HEK293 (cell line): Measurements from ENCODE around the gene RRP8.

Experiments
- CTCF ChIA-PET: fragments of 350-600 bp; formaldehyde crosslinking; extraction: SDS; loops from one replicate; lab custom pipeline; 2021; ENCODE audit warnings: antibody characterized with exemption; lab: Yijun Ruan, JAX
- POLR2A ChIA-PET: fragments of 300-600 bp; formaldehyde crosslinking; extraction: SDS; loops from one replicate; lab custom pipeline; 2020; ENCODE audit warnings: antibody characterized with exemption, inconsistent platforms; lab: Yijun Ruan, JAX
- H3K27ac ChIP-seq: fragments of 200-500 bp; sonication (Bioruptor generic); 2 replicates; pipeline ENCODE4 v1.5.1; 2014; ENCODE audit warnings: low read depth, low read length, control low read depth, inconsistent platforms; ENCODE audit errors: extremely low read depth
- H3K36me3 ChIP-seq, 2 experiments: fragments of 200-500 bp in 1 of 2; sonication (Bioruptor generic) in 1 of 2; 1 replicate in 1 of 2; 2 replicates in 1 of 2; pipeline ENCODE4 v1.5.1; 2014 to 2017; ENCODE audit warnings: inconsistent platforms in 2 of 2, low read length in 2 of 2; ENCODE audit not compliant: control insufficient read depth in 2 of 2, insufficient read depth in 1 of 2
- H3K4me1 ChIP-seq: fragments of 200-500 bp; sonication (Bioruptor generic); 2 replicates; pipeline ENCODE4 v1.5.1; 2014; ENCODE audit warnings: mild to moderate bottlenecking, low read length, inconsistent platforms; ENCODE audit not compliant: control insufficient read depth, insufficient read depth
- H3K4me3 ChIP-seq: 2 replicates; pipeline ENCODE4 v1.5.1; 2011; ENCODE audit warnings: low read depth, mild to moderate bottlenecking, control low read depth, low read length, moderate library complexity
- H3K9me3 ChIP-seq: fragments of 200-500 bp; sonication (Bioruptor generic); 2 replicates; pipeline ENCODE4 v1.5.1; 2014; ENCODE audit warnings: low read depth, low read length, inconsistent platforms; ENCODE audit not compliant: control insufficient read depth, insufficient read depth
- FEZF1 ChIP-seq: fragments of 450-650 bp; formaldehyde crosslinking; IDR thresholded peaks from 2 replicates; pipeline ENCODE4 v1.5.1; 2016; ENCODE audit warnings: missing biosample characterization, missing genetic modification characterization
- KLF8 ChIP-seq: fragments of 450-650 bp; formaldehyde crosslinking; IDR thresholded peaks from 2 replicates; pipeline ENCODE4 v1.5.1; 2016; ENCODE audit warnings: missing biosample characterization, missing genetic modification characterization
- SP2 ChIP-seq: fragments of 450-650 bp; formaldehyde crosslinking; IDR thresholded peaks from 2 replicates; pipeline ENCODE4 v1.5.1; 2016; ENCODE audit warnings: missing biosample characterization, missing genetic modification characterization
- ZBTB17 ChIP-seq: fragments of 450-650 bp; formaldehyde crosslinking; IDR thresholded peaks from 2 replicates; pipeline ENCODE4 v1.5.1; 2016; ENCODE audit warnings: missing biosample characterization, missing genetic modification characterization
- ZBTB20 ChIP-seq: fragments of 450-650 bp; formaldehyde crosslinking; IDR thresholded peaks from 2 replicates; pipeline ENCODE4 v1.5.1; 2016; ENCODE audit warnings: missing biosample characterization, missing genetic modification characterization
- ZBTB26 ChIP-seq: fragments of 450-650 bp; formaldehyde crosslinking; optimal IDR thresholded peaks from 2 replicates; pipeline ENCODE3; 2016; ENCODE audit warnings: missing biosample characterization, mild to moderate bottlenecking, missing genetic modification characterization
- ZBTB44 ChIP-seq: fragments of 450-650 bp; IDR thresholded peaks from 2 replicates; pipeline ENCODE4 v1.5.1; 2018; ENCODE audit warnings: missing biosample characterization, mild to moderate bottlenecking, missing genetic modification characterization
- ZBTB49 ChIP-seq: fragments of 450-650 bp; formaldehyde crosslinking; IDR thresholded peaks from 2 replicates; pipeline ENCODE4 v1.5.1; 2016; ENCODE audit warnings: missing biosample characterization, missing genetic modification characterization, low read depth
- ZNF121 ChIP-seq: fragments of 450-650 bp; formaldehyde crosslinking; IDR thresholded peaks from 2 replicates; pipeline ENCODE4 v1.5.1; 2016; ENCODE audit warnings: missing biosample characterization, missing genetic modification characterization
- ZNF138 ChIP-seq: fragments of 450-650 bp; formaldehyde crosslinking; IDR thresholded peaks from 2 replicates; pipeline ENCODE4 v1.5.1; 2016; ENCODE audit warnings: missing biosample characterization, missing genetic modification characterization, borderline replicate concordance
- ZNF146 ChIP-seq: fragments of 450-650 bp; formaldehyde crosslinking; IDR thresholded peaks from 2 replicates; pipeline ENCODE4 v1.5.1; 2016; ENCODE audit warnings: missing biosample characterization, missing genetic modification characterization
- ZNF175 ChIP-seq: fragments of 450-650 bp; formaldehyde crosslinking; IDR thresholded peaks from 2 replicates; pipeline ENCODE4 v1.5.1; 2016; ENCODE audit warnings: missing biosample characterization, missing genetic modification characterization
- ZNF433 ChIP-seq: fragments of 450-650 bp; formaldehyde crosslinking; IDR thresholded peaks from 2 replicates; pipeline ENCODE4 v1.5.1; 2016; ENCODE audit warnings: missing biosample characterization, missing genetic modification characterization, low read depth
- ZNF48 ChIP-seq: fragments of 450-650 bp; formaldehyde crosslinking; IDR thresholded peaks from 2 replicates; pipeline ENCODE4 v1.5.1; 2016; ENCODE audit warnings: missing biosample characterization, missing genetic modification characterization
- ZNF510 ChIP-seq: fragments of 450-650 bp; formaldehyde crosslinking; IDR thresholded peaks from 2 replicates; pipeline ENCODE4 v1.5.1; 2018; ENCODE audit warnings: mild to moderate bottlenecking, missing genetic modification characterization, missing biosample characterization; ENCODE audit not compliant: insufficient replicate concordance
- ZNF610 ChIP-seq: fragments of 450-650 bp; formaldehyde crosslinking; IDR thresholded peaks from 2 replicates; pipeline ENCODE4 v1.5.1; 2016; ENCODE audit warnings: missing biosample characterization, missing genetic modification characterization, borderline replicate concordance
- TF ChIP-seq, protein P1 (sequence below): fragments of 450-650 bp; formaldehyde crosslinking; IDR thresholded peaks from 2 replicates; pipeline ENCODE4 v1.5.1; 2016; ENCODE audit warnings: missing biosample characterization, missing genetic modification characterization, borderline replicate concordance
- TF ChIP-seq, protein P2 (sequence below): fragments of 450-650 bp; formaldehyde crosslinking; IDR thresholded peaks from 2 replicates; pipeline ENCODE4 v1.5.1; 2016; ENCODE audit warnings: missing biosample characterization, missing genetic modification characterization

RRP8 gene

DNA sequence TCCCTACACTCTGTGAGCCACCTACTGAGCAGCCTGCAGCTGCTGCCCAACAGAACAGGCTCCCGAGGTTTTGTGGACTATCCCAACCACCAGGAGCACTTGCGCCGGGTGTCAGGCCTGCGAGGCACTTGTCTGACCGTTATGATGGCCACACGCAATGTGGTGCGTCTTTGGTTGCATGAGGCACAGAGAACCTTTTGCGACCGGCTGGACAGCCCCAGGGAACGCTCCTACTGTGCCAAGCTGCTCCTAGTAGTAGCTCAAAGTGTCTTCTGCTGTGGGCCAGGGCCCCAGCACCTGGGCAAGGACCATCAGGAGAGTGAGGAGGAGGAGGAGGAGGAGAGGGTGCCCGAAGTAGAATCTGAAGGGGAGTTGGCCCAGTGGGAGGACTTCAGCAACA lies 46.4 kb downstream of the RRP8 start:
- Histone ChIP-seq H3K4me3 (no peak overlapping the region), H3K9me3 (no peaks in the 10 kb centered on the region), H3K4me1 (no peaks in the 10 kb centered on the region), H3K36me3 (peaks cover 0 to 10% of the 10 kb centered on the region in 2 experiments; a peak in 1 of 3 replicates), H3K27ac (no peak overlapping the region)
- TF ChIP-seq, protein P1, sequence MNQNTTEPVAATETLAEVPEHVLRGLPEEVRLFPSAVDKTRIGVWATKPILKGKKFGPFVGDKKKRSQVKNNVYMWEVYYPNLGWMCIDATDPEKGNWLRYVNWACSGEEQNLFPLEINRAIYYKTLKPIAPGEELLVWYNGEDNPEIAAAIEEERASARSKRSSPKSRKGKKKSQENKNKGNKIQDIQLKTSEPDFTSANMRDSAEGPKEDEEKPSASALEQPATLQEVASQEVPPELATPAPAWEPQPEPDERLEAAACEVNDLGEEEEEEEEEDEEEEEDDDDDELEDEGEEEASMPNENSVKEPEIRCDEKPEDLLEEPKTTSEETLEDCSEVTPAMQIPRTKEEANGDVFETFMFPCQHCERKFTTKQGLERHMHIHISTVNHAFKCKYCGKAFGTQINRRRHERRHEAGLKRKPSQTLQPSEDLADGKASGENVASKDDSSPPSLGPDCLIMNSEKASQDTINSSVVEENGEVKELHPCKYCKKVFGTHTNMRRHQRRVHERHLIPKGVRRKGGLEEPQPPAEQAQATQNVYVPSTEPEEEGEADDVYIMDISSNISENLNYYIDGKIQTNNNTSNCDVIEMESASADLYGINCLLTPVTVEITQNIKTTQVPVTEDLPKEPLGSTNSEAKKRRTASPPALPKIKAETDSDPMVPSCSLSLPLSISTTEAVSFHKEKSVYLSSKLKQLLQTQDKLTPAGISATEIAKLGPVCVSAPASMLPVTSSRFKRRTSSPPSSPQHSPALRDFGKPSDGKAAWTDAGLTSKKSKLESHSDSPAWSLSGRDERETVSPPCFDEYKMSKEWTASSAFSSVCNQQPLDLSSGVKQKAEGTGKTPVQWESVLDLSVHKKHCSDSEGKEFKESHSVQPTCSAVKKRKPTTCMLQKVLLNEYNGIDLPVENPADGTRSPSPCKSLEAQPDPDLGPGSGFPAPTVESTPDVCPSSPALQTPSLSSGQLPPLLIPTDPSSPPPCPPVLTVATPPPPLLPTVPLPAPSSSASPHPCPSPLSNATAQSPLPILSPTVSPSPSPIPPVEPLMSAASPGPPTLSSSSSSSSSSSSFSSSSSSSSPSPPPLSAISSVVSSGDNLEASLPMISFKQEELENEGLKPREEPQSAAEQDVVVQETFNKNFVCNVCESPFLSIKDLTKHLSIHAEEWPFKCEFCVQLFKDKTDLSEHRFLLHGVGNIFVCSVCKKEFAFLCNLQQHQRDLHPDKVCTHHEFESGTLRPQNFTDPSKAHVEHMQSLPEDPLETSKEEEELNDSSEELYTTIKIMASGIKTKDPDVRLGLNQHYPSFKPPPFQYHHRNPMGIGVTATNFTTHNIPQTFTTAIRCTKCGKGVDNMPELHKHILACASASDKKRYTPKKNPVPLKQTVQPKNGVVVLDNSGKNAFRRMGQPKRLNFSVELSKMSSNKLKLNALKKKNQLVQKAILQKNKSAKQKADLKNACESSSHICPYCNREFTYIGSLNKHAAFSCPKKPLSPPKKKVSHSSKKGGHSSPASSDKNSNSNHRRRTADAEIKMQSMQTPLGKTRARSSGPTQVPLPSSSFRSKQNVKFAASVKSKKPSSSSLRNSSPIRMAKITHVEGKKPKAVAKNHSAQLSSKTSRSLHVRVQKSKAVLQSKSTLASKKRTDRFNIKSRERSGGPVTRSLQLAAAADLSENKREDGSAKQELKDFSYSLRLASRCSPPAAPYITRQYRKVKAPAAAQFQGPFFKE (tag by site-specific recombination), result no peak
- TF ChIP-seq ZNF510 (tag by site-specific recombination), result no peak
- TF ChIP-seq ZNF610, result no peak
- TF ChIP-seq ZNF433 (tag by site-specific recombination), result no peak
- no peak for TF ChIP-seq ZBTB44 (tag by site-specific recombination)
- no peak for TF ChIP-seq ZBTB49 (tag by site-specific recombination)
- no peak for TF ChIP-seq ZBTB17 (tag by site-specific recombination)
- ChIA-PET POLR2A (no interaction called here), CTCF (no interaction called here)

DNA sequence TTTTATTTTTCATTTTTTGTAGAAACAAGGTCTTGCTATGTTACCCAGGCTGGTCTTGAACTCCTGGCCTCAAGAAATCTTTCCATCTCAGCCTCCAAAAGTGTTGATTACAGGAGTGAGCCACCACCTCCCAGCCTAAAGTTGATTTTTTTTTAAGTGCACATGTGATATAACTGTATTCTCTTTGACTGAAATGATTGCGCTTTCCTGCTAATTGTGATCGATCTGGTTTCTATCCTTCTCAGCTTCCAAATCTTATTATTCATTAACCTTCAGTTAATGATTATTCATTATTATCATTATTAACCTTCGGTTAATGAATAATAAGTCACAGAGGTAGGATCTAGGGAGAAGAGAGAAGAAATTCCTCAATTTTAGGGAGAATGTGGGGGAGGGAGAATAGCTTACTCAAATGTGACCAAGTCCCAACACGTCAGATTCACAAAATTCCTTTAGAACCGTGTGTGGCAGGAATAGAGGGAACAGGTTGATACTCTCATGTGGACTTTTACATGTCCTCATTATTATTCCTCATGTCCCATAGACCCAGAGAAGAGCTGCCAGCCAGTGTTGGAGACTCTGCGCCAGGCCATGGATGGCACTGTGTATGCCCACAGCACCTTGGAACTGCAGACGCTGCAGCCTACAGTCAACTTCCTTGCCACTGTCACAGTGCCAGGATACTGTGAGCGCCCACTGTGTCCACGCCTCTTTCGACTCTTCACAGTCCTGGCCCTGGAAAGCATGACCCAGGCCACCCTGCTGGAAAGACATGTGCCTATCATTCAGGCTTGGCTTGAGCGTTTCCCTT lies 47.1 kb downstream of the RRP8 start:
- Histone ChIP-seq H3K9me3 (no peaks in the 10 kb centered on the region), H3K4me1 (no peaks in the 10 kb centered on the region), H3K27ac (no peak overlapping the region), H3K4me3 (no peak overlapping the region), H3K36me3 (peaks cover 0 to 10% of the 10 kb centered on the region in 2 experiments; a peak in 1 of 3 replicates)
- ChIA-PET CTCF (interaction anchor here (0.6 to 1.2 kb wide), 2 partner anchors 12 to 195 kb away, joined by 3 to 5 read pairs; no protein-coding TSS in a partner anchor), POLR2A (no interaction called here)
- TF ChIP-seq ZNF175 (tag by site-specific recombination) (no peak), ZBTB20 (tag by site-specific recombination) (no peak), KLF8 (tag by site-specific recombination) (no peak), ZBTB44 (tag by site-specific recombination) (no peak), ZBTB26 (no peak), ZNF48 (no peak), FEZF1 (no peak), ZNF121 (tag by site-specific recombination) (no peak), ZNF138 (no peak), SP2 (tag by site-specific recombination) (no peak), ZNF146 (no peak), ZNF433 (tag by site-specific recombination) (no peak)
- TF ChIP-seq, protein P2, sequence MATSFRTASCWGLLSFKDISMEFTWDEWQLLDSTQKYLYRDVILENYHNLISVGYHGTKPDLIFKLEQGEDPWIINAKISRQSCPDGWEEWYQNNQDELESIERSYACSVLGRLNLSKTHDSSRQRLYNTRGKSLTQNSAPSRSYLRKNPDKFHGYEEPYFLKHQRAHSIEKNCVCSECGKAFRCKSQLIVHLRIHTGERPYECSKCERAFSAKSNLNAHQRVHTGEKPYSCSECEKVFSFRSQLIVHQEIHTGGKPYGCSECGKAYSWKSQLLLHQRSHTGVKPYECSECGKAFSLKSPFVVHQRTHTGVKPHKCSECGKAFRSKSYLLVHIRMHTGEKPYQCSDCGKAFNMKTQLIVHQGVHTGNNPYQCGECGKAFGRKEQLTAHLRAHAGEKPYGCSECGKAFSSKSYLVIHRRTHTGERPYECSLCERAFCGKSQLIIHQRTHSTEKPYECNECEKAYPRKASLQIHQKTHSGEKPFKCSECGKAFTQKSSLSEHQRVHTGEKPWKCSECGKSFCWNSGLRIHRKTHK (tag by site-specific recombination), result no peak
